PC-3 (cell line): Measurements from ENCODE around the gene MAP7. TPM values are rescaled to one million over a fixed set of nuclear protein-coding genes. Genes with fewer than 3 reads are reported as not detected.

Source experiments
- ATAC-seq: fragments of 200-7000 bp; cut with Tn5 transposase; 2 replicates; pipeline ENCODE4 v1.9.1; 2020; ENCODE audit warnings: mild to moderate bottlenecking, moderate library complexity
- BruUV-seq: library from RNA; stranded (reverse); fragments of 400-500 nt; replicated peaks from 2 replicates; lab custom pipeline; 2021; lab: Mats Ljungman, UMichigan
- CTCF ChIA-PET: fragments of 300-600 bp; sonication (Branson Sonifier 250); formaldehyde crosslinking; loops from one replicate; lab custom pipeline; 2022; ENCODE audit warnings: antibody characterized with exemption; lab: Charles Lee
- POLR2A ChIA-PET: fragments of 300-600 bp; sonication (Branson Sonifier 250); formaldehyde crosslinking; loops from one replicate; lab custom pipeline; 2022; ENCODE audit warnings: antibody characterized with exemption; ENCODE audit not compliant: unreplicated experiment; lab: Charles Lee
- DNase-seq: peaks from one replicate; pipeline ENCODE4 v3.0.0-alpha.2; 2015
- H2AFZ ChIP-seq: fragments of 300-600 bp; sonication (generic); 2 replicates; pipeline ENCODE4 v1.6.0; 2016; ENCODE audit warnings: antibody characterized with exemption, low read length
- H3F3A ChIP-seq: fragments of 300-600 bp; sonication (generic); one replicate; pipeline ENCODE4 v1.6.0; 2017; ENCODE audit warnings: antibody characterized with exemption, low read length, control low read depth, mild to moderate bottlenecking; ENCODE audit not compliant: unreplicated experiment
- H3K27ac ChIP-seq: fragments of 300-600 bp; sonication (generic); 2 replicates; pipeline ENCODE4 v1.5.1; 2016; ENCODE audit warnings: mild to moderate bottlenecking, low read length
- H3K27me3 ChIP-seq: fragments of 300-600 bp; sonication (generic); 2 replicates; pipeline ENCODE4 v1.6.1; 2016; ENCODE audit warnings: low read length, mixed read lengths
- H3K36me3 ChIP-seq: fragments of 300-600 bp; sonication (generic); 2 replicates; pipeline ENCODE4 v1.6.1; 2016; ENCODE audit warnings: low read depth, mixed run types, low read length, mixed read lengths
- H3K4me1 ChIP-seq: fragments of 300-600 bp; sonication (generic); 2 replicates; pipeline ENCODE4 v1.5.1; 2016; ENCODE audit warnings: low read length; ENCODE audit not compliant: insufficient read depth
- H3K4me2 ChIP-seq: fragments of 300-600 bp; sonication (generic); 2 replicates; pipeline ENCODE4 v1.6.0; 2016; ENCODE audit warnings: low read length
- H3K4me3 ChIP-seq: fragments of 300-600 bp; sonication (generic); 2 replicates; pipeline ENCODE4 v1.5.1; 2016; ENCODE audit warnings: mild to moderate bottlenecking, low read length, mixed read lengths
- H3K79me2 ChIP-seq: fragments of 300-600 bp; sonication (generic); 2 replicates; pipeline ENCODE4 v1.6.1; 2017; ENCODE audit warnings: low read length, mixed read lengths
- H3K9ac ChIP-seq: fragments of 300-600 bp; sonication (generic); 2 replicates; pipeline ENCODE4 v1.6.0; 2016; ENCODE audit warnings: mild to moderate bottlenecking, low read length
- H3K9me2 ChIP-seq: fragments of 300-600 bp; sonication (generic); replicated peaks from 2 replicates; pipeline ENCODE4 v1.6.1; 2016; ENCODE audit warnings: mixed run types, low read length, mixed read lengths
- H3K9me3 ChIP-seq: fragments of 300-600 bp; sonication (generic); 2 replicates; pipeline ENCODE4 v1.6.1; 2016; ENCODE audit warnings: low read length, mixed read lengths
- H4K20me1 ChIP-seq: fragments of 300-600 bp; sonication (generic); 2 replicates; pipeline ENCODE4 v1.6.1; 2016; ENCODE audit warnings: low read length, mixed read lengths
- CTCF ChIP-seq: fragments of 300-600 bp; sonication (generic); conservative IDR thresholded peaks from 2 replicates; pipeline ENCODE4 v1.5.1; 2017; ENCODE audit warnings: antibody characterized with exemption, low read depth, mild to moderate bottlenecking, low read length
- EZH2 ChIP-seq: fragments of 300-600 bp; sonication (generic); IDR thresholded peaks from one replicate; pipeline ENCODE4 v1.6.1; 2017; ENCODE audit warnings: antibody characterized with exemption, mild to moderate bottlenecking, low read length; ENCODE audit not compliant: unreplicated experiment
- EZH2phosphoT487 ChIP-seq: fragments of 300-600 bp; sonication (generic); IDR thresholded peaks from 2 replicates; pipeline ENCODE4 v1.6.1; 2018; ENCODE audit warnings: mild to moderate bottlenecking, antibody characterized with exemption, low read length, borderline replicate concordance
- intact Hi-C: fragments of 100-400 bp; cut with micrococcal nuclease; formaldehyde crosslinking; loops from 2 replicates; pipeline ENCODE4 v1.9.0; 2023
- total RNA-seq: library from RNA; depleted of rRNA; stranded (reverse); fragments of >200 nt; gene quantifications from 2 replicates; pipeline ENCODE4 v1.2.3, GENCODE V29; 2014

MAP7 gene
- total RNA-seq, 1 experiment from 2014 or later, result 13.9 TPM

DNA sequence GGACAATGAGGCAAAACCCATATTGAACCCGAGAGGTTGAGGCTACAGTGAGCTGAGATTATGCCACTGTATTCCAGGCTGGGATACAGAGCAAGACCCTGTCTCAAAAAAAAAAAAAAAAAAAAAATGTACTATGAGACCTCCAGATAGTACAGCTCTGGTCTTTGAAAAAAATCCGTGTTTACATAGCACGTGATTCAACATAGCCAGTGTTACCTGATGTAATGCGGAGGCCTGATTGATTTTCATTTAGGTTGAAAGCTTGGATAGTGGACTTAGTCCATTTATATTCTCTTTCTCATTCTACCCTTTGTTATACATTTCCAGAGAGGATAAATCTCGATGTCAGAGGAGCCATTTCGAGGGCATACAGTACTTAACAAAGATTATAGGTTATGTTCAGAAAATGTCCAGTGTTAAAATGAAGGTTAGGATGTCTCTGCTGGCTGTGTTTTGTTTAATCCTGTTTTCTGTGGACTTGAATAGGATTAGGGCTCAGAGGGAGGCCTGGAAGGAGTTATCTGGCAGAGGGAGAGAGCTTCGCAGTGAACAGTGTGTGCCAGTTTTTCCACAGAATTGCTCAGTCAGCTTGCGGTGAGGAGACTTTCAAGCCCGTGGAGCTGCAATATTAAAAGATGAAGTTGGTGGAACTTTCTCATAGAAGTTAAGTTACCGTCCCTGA lies 226.7 kb downstream of the MAP7 start:
- H3K27ac ChIP-seq, result no peak overlapping the region
- H4K20me1 ChIP-seq, result no peaks in the 10 kb centered on the region
- DNase-seq (no peak), ATAC-seq (no peak)
- CTCF ChIA-PET, result no interaction called here
- POLR2A ChIA-PET, result no interaction called here
- no peak overlapping the region for H2AFZ ChIP-seq
- no peaks in the 10 kb centered on the region for H3K9me2 ChIP-seq
- no TSS peak for BruUV-seq
- H3K9ac ChIP-seq, result no peak overlapping the region
- H3K4me1 ChIP-seq, result no peaks in the 10 kb centered on the region
- H3K79me2 ChIP-seq, result no peaks in the 10 kb centered on the region
- H3K36me3 ChIP-seq, result no peaks in the 10 kb centered on the region
- no peaks in the 10 kb centered on the region for H3K9me3 ChIP-seq
- no peaks in the 10 kb centered on the region for H3F3A ChIP-seq
- intact Hi-C loops, result no loop called here
- no peaks in the 10 kb centered on the region for H3K27me3 ChIP-seq
- TF ChIP-seq CTCF, result no peak
- no peak for TF ChIP-seq EZH2phosphoT487
- no peak for TF ChIP-seq EZH2
- H3K4me3 ChIP-seq, result no peak overlapping the region
- no peak overlapping the region for H3K4me2 ChIP-seq

DNA sequence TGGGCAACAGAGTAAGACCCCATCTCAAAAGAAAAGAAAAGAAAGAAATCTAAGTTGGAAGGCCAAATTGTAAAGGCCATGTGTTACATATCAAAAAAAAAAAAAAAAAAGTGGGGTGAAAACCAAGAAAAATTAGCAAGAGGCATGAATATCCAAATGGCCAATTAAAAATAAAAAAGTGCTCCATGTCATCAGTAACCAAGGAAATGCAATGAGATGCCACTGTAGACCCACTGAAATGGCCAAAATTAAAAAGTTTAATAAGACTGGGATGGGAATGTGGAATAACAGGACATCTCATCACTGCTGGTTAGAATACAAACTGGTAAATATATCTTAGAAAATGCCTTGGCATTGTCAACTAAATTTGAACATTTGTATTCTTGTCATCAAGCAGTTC lies 230.5 kb downstream of the MAP7 start:
- Histone ChIP-seq H3K9me2 (no peaks in the 10 kb centered on the region), H2AFZ (no peak overlapping the region), H3K9me3 (no peaks in the 10 kb centered on the region), H3K36me3 (no peaks in the 10 kb centered on the region), H3K27me3 (no peaks in the 10 kb centered on the region), H3K9ac (no peak overlapping the region), H3K4me2 (no peak overlapping the region), H3K4me3 (no peak overlapping the region), H3K79me2 (no peaks in the 10 kb centered on the region), H4K20me1 (no peaks in the 10 kb centered on the region), H3K4me1 (no peaks in the 10 kb centered on the region), H3K27ac (no peak overlapping the region), H3F3A (no peaks in the 10 kb centered on the region)
- TF ChIP-seq CTCF (no peak), EZH2phosphoT487 (no peak), EZH2 (no peak)
- ChIA-PET CTCF (no interaction called here), POLR2A (no interaction called here)
- DNase-seq, result no peak
- ATAC-seq, result no peak
- BruUV-seq, result no TSS peak
- intact Hi-C loops, result loop anchor here (5.0 kb wide), 1 partner anchor 867 kb away; no protein-coding TSS in a partner anchor

DNA sequence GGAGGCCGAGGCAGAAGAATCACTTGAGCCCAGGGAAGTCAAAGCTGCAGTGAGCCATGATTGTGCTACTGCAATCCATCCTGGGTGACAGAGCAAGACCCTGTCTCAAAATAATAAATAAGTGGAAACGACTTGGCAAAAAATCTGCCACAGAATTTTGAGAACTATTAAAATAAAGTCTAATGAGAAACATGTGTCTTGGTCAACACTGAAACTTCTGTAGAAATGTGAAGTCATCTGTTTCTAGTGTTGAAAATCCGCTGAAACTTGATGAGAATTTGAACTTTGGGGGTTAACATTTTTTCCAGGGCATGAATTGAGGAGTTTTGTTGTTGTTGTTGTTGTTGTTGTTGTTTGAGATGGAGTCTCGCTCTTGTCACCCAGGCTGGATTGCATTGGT lies 231.5 kb downstream of the MAP7 start:
- no peak overlapping the region for H3K9ac ChIP-seq
- ChIA-PET POLR2A (no interaction called here), CTCF (no interaction called here)
- no peaks in the 10 kb centered on the region for H3F3A ChIP-seq
- no peak overlapping the region for H2AFZ ChIP-seq
- DNase-seq (no peak), ATAC-seq (no peak)
- no peaks in the 10 kb centered on the region for H3K9me2 ChIP-seq
- no peak overlapping the region for H3K4me3 ChIP-seq
- TF ChIP-seq EZH2 (no peak), CTCF (no peak), EZH2phosphoT487 (no peak)
- no peak overlapping the region for H3K4me2 ChIP-seq
- no peaks in the 10 kb centered on the region for H3K9me3 ChIP-seq
- no peaks in the 10 kb centered on the region for H4K20me1 ChIP-seq
- no peaks in the 10 kb centered on the region for H3K79me2 ChIP-seq
- H3K27ac ChIP-seq, result no peak overlapping the region
- intact Hi-C loops, result loop anchor here (5.0 kb wide), 1 partner anchor 866 kb away; no protein-coding TSS in a partner anchor
- no TSS peak for BruUV-seq
- no peaks in the 10 kb centered on the region for H3K36me3 ChIP-seq
- H3K27me3 ChIP-seq, result no peaks in the 10 kb centered on the region
- H3K4me1 ChIP-seq, result no peaks in the 10 kb centered on the region
